Loucy (cell line): Measurements from ENCODE around the gene GABRB2.

Experiments used
- H2AFZ ChIP-seq: fragments of 200-600 bp; sonication (generic); 2 replicates; pipeline ENCODE4 v1.6.0; 2016; ENCODE audit warnings: antibody characterized with exemption, mild to moderate bottlenecking, low read length, moderate library complexity
- H3F3A ChIP-seq: fragments of 200-600 bp; 2 replicates; pipeline ENCODE4 v1.6.0; 2016; ENCODE audit warnings: antibody characterized with exemption, low read depth, mild to moderate bottlenecking
- H3K27me3 ChIP-seq: fragments of 200-600 bp; sonication (generic); 2 replicates; pipeline ENCODE4 v1.6.1; 2014; ENCODE audit warnings: low read length, mild to moderate bottlenecking; ENCODE audit not compliant: insufficient read depth, poor library complexity, severe bottlenecking
- H3K36me3 ChIP-seq: fragments of 200-600 bp; sonication (generic); 2 replicates; pipeline ENCODE4 v1.6.1; 2016; ENCODE audit warnings: low read length; ENCODE audit not compliant: insufficient read depth
- H3K4me1 ChIP-seq: fragments of 200-600 bp; sonication (generic); 2 replicates; pipeline ENCODE4 v1.5.1; 2014; ENCODE audit warnings: low read length, mild to moderate bottlenecking; ENCODE audit not compliant: insufficient read depth, poor library complexity, severe bottlenecking
- H3K4me2 ChIP-seq: fragments of 200-600 bp; sonication (generic); 2 replicates; pipeline ENCODE4 v1.6.0; 2014; ENCODE audit warnings: antibody characterized with exemption, low read length, low read depth, mild to moderate bottlenecking; ENCODE audit not compliant: poor library complexity, severe bottlenecking
- H3K4me3 ChIP-seq: fragments of 200-600 bp; sonication (generic); 2 replicates; pipeline ENCODE4 v1.5.1; 2014; ENCODE audit warnings: low read length, mild to moderate bottlenecking, mixed read lengths; ENCODE audit not compliant: poor library complexity, severe bottlenecking
- H3K79me2 ChIP-seq: fragments of 200-600 bp; sonication (generic); 2 replicates; pipeline ENCODE4 v1.6.1; 2014; ENCODE audit warnings: low read length; ENCODE audit not compliant: insufficient read depth
- H3K9ac ChIP-seq: fragments of 200-600 bp; sonication (generic); 2 replicates; pipeline ENCODE4 v1.6.0; 2014; ENCODE audit warnings: mild to moderate bottlenecking, low read depth, low read length, moderate library complexity; ENCODE audit not compliant: poor library complexity, severe bottlenecking
- H3K9me2 ChIP-seq: fragments of 200-600 bp; sonication (generic); replicated peaks from 2 replicates; pipeline ENCODE4 v1.6.1; 2016; ENCODE audit warnings: low read depth, low read length, mixed read lengths
- H3K9me3 ChIP-seq: fragments of 200-600 bp; sonication (generic); 2 replicates; pipeline ENCODE4 v1.6.1; 2014; ENCODE audit warnings: mild to moderate bottlenecking, antibody characterized with exemption, low read length, low read depth; ENCODE audit not compliant: insufficient read depth
- H4K20me1 ChIP-seq: fragments of 200-600 bp; sonication (generic); 2 replicates; pipeline ENCODE4 v1.6.0; 2014; ENCODE audit warnings: antibody characterized with exemption, low read length, mild to moderate bottlenecking; ENCODE audit not compliant: insufficient read depth, poor library complexity, severe bottlenecking
- EZH2phosphoT487 ChIP-seq: fragments of 200-600 bp; IDR thresholded peaks from 2 replicates; pipeline ENCODE4 v1.6.1; 2018; ENCODE audit warnings: antibody characterized with exemption, mild to moderate bottlenecking, moderate library complexity, borderline replicate concordance
- TF ChIP-seq, protein P1 (sequence below): fragments of 200-600 bp; sonication (generic); conservative IDR thresholded peaks from 2 replicates; pipeline ENCODE4 v1.5.1; 2014; ENCODE audit warnings: mild to moderate bottlenecking, antibody characterized with exemption, low read length

GABRB2 gene

DNA sequence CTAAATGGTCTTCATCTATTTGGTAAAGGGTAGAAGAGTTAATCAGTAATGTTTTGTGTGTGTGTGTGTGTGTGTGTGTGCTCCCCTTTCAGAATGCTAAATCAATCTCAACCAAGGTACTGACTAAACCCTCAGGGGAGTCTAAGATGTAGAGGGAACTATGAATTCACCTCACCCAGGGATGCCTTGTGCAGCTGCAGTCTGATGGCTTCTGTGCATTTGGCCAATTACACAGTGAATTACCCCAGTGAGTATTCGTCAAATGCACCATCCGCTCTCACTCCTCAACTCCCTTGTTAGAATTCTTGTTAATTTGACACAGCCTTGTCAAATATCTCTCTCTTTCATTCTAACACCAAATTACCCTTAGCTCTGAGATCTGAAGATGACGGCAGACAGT is 234.6 kb downstream of the GABRB2 start:
- Histone ChIP-seq H3K9me2 (no peaks in the 10 kb centered on the region), H3K4me1 (no peaks in the 10 kb centered on the region), H3K36me3 (no peaks in the 10 kb centered on the region), H3K27me3 (no peaks in the 10 kb centered on the region), H3K79me2 (no peaks in the 10 kb centered on the region), H4K20me1 (no peaks in the 10 kb centered on the region), H3K4me2 (no peak overlapping the region), H3K9ac (no peak overlapping the region), H3F3A (no peaks in the 10 kb centered on the region), H2AFZ (no peak overlapping the region), H3K9me3 (no peaks in the 10 kb centered on the region), H3K4me3 (no peak overlapping the region)
- TF ChIP-seq, protein P1, sequence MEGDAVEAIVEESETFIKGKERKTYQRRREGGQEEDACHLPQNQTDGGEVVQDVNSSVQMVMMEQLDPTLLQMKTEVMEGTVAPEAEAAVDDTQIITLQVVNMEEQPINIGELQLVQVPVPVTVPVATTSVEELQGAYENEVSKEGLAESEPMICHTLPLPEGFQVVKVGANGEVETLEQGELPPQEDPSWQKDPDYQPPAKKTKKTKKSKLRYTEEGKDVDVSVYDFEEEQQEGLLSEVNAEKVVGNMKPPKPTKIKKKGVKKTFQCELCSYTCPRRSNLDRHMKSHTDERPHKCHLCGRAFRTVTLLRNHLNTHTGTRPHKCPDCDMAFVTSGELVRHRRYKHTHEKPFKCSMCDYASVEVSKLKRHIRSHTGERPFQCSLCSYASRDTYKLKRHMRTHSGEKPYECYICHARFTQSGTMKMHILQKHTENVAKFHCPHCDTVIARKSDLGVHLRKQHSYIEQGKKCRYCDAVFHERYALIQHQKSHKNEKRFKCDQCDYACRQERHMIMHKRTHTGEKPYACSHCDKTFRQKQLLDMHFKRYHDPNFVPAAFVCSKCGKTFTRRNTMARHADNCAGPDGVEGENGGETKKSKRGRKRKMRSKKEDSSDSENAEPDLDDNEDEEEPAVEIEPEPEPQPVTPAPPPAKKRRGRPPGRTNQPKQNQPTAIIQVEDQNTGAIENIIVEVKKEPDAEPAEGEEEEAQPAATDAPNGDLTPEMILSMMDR: no peak
- no peak for TF ChIP-seq EZH2phosphoT487

DNA sequence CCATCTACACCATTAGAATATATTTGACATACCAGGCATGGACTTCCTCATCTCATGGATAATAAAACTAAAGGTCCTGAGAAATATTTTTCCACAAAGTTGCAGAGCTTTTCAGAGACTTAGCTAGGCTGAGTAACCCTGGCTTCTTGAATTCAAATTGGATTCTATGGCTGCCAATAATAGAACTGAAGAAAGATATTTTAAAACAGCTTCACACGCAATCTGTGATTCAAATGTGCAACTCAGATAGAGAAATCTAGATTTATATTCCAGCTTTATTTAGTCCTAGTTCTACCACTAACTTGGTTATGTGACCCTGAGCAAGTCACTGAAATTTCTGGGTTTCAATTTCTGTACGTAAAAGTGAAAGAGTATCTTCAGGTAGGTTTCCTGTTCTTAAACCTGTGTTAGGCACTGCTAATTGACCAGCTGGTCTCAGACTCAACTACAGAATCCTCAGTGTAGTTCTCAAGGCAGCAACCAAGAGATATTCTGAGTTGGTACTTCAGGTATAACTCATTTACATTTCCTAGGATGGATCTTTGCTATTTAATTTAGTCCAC is 235.3 kb downstream of the GABRB2 start:
- TF ChIP-seq, protein P1: no peak
- no peak for TF ChIP-seq EZH2phosphoT487
- Histone ChIP-seq H3K9ac (no peak overlapping the region), H2AFZ (no peak overlapping the region), H3K27me3 (no peaks in the 10 kb centered on the region), H3K4me3 (no peak overlapping the region), H4K20me1 (no peaks in the 10 kb centered on the region), H3F3A (no peaks in the 10 kb centered on the region), H3K4me2 (no peak overlapping the region), H3K79me2 (no peaks in the 10 kb centered on the region), H3K9me3 (no peaks in the 10 kb centered on the region), H3K9me2 (no peaks in the 10 kb centered on the region), H3K36me3 (no peaks in the 10 kb centered on the region), H3K4me1 (no peaks in the 10 kb centered on the region)

DNA sequence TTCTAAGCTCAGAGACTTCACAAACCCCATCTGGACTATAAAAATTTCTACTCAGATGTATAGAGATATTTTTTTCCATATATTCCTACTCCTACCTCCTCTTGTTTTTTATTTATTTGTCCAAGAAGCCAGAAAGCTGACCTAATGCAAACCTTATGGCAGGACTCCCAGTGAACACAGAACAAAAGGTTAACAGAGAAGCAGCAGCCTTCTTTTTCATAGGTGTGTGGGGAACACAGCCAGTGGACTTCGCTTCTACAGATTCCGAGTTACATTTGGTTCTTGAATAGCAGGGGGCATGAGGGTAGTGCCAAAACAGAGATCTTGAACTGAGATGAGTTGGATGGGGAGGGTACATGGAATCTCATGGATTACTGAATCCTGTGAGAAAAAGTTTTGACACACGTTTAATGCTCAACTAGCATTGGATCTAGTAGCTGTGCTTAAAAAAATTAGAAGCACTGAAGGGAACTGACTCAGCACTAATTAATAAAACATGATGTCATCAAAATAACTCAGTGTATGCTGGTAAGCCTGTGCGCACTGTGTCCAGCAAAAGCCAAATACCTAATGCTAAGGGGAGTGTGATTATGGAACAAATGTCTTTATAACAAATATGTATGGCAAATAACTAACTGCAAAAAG is 240.1 kb downstream of the GABRB2 start:
- Histone ChIP-seq H3K27me3 (no peaks in the 10 kb centered on the region), H3K9me2 (no peaks in the 10 kb centered on the region), H3K4me1 (no peaks in the 10 kb centered on the region), H3K79me2 (no peaks in the 10 kb centered on the region), H3K9ac (no peak overlapping the region), H3F3A (no peaks in the 10 kb centered on the region), H4K20me1 (no peaks in the 10 kb centered on the region), H2AFZ (no peak overlapping the region), H3K4me3 (no peak overlapping the region), H3K4me2 (no peak overlapping the region), H3K9me3 (no peaks in the 10 kb centered on the region), H3K36me3 (no peaks in the 10 kb centered on the region)
- TF ChIP-seq, protein P1: no peak
- no peak for TF ChIP-seq EZH2phosphoT487
